ENCODE results near the gene SLC5A1.

GRCh38 chr22:32040324-32040904 lies 2.6 kb upstream of the SLC5A1 start:
- TF ChIP-seq CTCF (IDR thresholded peaks at IDR 0.05) (no peak), POLR2A (IDR thresholded peaks at IDR 0.05) (no peak)
